OCI-LY1 (cell line): ENCODE data around the gene RUSF1.

Experiments used
- H2AFZ ChIP-seq: fragments of 200-600 bp; sonication (generic), shearing (Covaris generic); 2 replicates; pipeline ENCODE4 v1.6.0; 2014; ENCODE audit warnings: antibody characterized with exemption, mild to moderate bottlenecking, low read length
- H3F3A ChIP-seq: fragments of 200-600 bp; sonication (generic), shearing (Covaris generic); 2 replicates; pipeline ENCODE4 v1.6.0; 2014; ENCODE audit warnings: mild to moderate bottlenecking, antibody characterized with exemption, low read length, moderate library complexity; ENCODE audit not compliant: insufficient read depth
- H3K27ac ChIP-seq: fragments of 200-600 bp; sonication (generic); 2 replicates; pipeline ENCODE4 v1.5.1; 2014; ENCODE audit warnings: low read length, mixed run types, mild to moderate bottlenecking, low read depth; ENCODE audit not compliant: poor library complexity, severe bottlenecking
- H3K27me3 ChIP-seq: fragments of 200-600 bp; sonication (generic); 2 replicates; pipeline ENCODE4 v1.6.0; 2014; ENCODE audit warnings: antibody characterized with exemption, mild to moderate bottlenecking, low read length, moderate library complexity; ENCODE audit not compliant: insufficient read depth
- H3K36me3 ChIP-seq: fragments of 200-600 bp; sonication (generic); 2 replicates; pipeline ENCODE4 v1.6.1; 2014; ENCODE audit warnings: mild to moderate bottlenecking, antibody characterized with exemption, low read length, moderate library complexity, mixed read lengths; ENCODE audit not compliant: insufficient read depth
- H3K4me1 ChIP-seq: fragments of 200-600 bp; sonication (generic); 2 replicates; pipeline ENCODE4 v1.5.1; 2014; ENCODE audit warnings: mild to moderate bottlenecking, low read length, moderate library complexity; ENCODE audit not compliant: insufficient read depth, severe bottlenecking
- H3K4me2 ChIP-seq: fragments of 200-600 bp; sonication (generic), shearing (Covaris generic); 2 replicates; pipeline ENCODE4 v1.6.1; 2014; ENCODE audit warnings: low read length
- H3K4me3 ChIP-seq: fragments of 200-600 bp; sonication (generic); 2 replicates; pipeline ENCODE4 v1.5.1; 2014; ENCODE audit warnings: low read length, low read depth, mild to moderate bottlenecking, mixed read lengths; ENCODE audit not compliant: poor library complexity, severe bottlenecking
- H3K79me2 ChIP-seq: fragments of 200-600 bp; shearing (Covaris generic); 2 replicates; pipeline ENCODE4 v1.6.1; 2016; ENCODE audit warnings: mixed run types, low read length, mixed read lengths; ENCODE audit not compliant: insufficient read depth
- H3K9ac ChIP-seq: fragments of 200-600 bp; sonication (generic), shearing (Covaris generic); 2 replicates; pipeline ENCODE4 v1.6.1; 2014; ENCODE audit warnings: mild to moderate bottlenecking, low read length, mixed read lengths
- H3K9me2 ChIP-seq: fragments of 200-600 bp; sonication (generic), shearing (Covaris generic); 2 replicates; pipeline ENCODE4 v1.6.1; 2014; ENCODE audit warnings: low read depth, mild to moderate bottlenecking, low read length, mixed read lengths
- H3K9me3 ChIP-seq: fragments of 200-600 bp; shearing (Covaris generic); 2 replicates; pipeline ENCODE4 v1.6.1; 2014; ENCODE audit warnings: low read length, mixed read lengths
- H4K20me1 ChIP-seq: fragments of 200-600 bp; sonication (generic), shearing (Covaris generic); 2 replicates; pipeline ENCODE4 v1.6.0; 2016; ENCODE audit warnings: mild to moderate bottlenecking, low read length; ENCODE audit not compliant: insufficient read depth
- EZH2 ChIP-seq: fragments of 200-600 bp; sonication (generic), shearing (Covaris generic); IDR thresholded peaks from 2 replicates; pipeline ENCODE4 v1.8.0; 2017; ENCODE audit warnings: borderline replicate concordance, mixed run types, mild to moderate bottlenecking, antibody characterized with exemption, low read length, moderate library complexity, mixed read lengths
- TF ChIP-seq, protein P1 (sequence below): fragments of 200-600 bp; sonication (generic), shearing (Covaris generic); IDR thresholded peaks from 2 replicates; pipeline ENCODE4 v1.5.1; 2017; ENCODE audit warnings: mild to moderate bottlenecking, antibody characterized with exemption, low read length, moderate library complexity, mixed read lengths

The RUSF1 gene

DNA sequence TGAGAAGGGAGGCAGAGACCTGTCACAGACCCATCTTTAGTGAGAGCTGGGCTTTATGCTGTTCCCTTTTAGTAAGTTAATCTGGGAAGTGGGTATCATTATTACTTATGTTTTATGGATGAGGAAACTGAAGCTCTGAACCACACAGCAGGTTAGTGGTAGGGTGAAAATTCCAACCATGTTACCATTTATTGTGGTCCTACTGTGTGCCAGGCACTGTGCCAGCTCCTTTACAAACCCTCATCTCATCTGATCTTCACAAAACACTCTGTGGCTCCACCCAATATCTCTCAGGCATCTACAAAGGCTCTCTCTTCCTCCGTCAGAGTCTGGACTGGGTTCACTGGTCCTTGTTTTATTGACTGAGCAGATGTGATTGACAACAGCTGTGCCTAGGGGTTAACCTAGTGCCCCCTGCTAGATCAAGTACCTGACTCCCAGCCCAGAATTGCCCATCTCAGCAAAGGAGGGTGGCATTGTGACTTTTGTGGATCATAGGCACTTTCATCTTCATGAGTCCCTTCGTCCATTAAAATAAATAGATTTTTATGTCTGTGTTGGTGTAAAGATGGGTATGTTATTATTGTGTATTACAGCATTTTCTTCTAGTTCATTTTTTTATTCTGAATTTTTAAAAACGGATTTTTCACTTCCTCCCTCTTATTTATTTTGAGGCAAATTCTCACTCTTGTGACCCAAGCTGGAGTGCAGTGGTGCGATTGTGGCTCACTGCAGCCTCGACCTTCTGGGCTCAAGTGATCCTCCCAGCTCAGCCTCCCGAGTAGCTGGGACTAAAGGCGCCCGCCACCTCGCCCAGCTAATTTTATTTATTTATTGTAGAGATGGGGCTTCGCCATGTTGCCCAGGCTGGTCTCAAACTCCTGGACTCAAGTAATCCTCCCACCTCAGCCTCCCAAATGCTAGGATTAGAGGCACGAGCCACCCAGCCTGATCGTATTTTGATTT, 33.1 kb downstream of the RUSF1 start:
- TF ChIP-seq, protein P1, sequence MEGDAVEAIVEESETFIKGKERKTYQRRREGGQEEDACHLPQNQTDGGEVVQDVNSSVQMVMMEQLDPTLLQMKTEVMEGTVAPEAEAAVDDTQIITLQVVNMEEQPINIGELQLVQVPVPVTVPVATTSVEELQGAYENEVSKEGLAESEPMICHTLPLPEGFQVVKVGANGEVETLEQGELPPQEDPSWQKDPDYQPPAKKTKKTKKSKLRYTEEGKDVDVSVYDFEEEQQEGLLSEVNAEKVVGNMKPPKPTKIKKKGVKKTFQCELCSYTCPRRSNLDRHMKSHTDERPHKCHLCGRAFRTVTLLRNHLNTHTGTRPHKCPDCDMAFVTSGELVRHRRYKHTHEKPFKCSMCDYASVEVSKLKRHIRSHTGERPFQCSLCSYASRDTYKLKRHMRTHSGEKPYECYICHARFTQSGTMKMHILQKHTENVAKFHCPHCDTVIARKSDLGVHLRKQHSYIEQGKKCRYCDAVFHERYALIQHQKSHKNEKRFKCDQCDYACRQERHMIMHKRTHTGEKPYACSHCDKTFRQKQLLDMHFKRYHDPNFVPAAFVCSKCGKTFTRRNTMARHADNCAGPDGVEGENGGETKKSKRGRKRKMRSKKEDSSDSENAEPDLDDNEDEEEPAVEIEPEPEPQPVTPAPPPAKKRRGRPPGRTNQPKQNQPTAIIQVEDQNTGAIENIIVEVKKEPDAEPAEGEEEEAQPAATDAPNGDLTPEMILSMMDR, result no peak
- TF ChIP-seq EZH2, result no peak
- Histone ChIP-seq H3K4me3 (no peak overlapping the region), H3F3A (no peaks in the 10 kb centered on the region)

GRCh38 chr16:31474173-31474714, 33.9 kb downstream of the RUSF1 start:
- H4K20me1 ChIP-seq, result no peaks in the 10 kb centered on the region
- H3K4me1 ChIP-seq, result peaks cover 6% of the 10 kb centered on the region
- H3K36me3 ChIP-seq, result no peaks in the 10 kb centered on the region
- H2AFZ ChIP-seq, result no peak overlapping the region
- H3K27ac ChIP-seq, result no peak overlapping the region
- TF ChIP-seq, protein P1, result no peak
- no peak for TF ChIP-seq EZH2
- no peaks in the 10 kb centered on the region for H3K9me2 ChIP-seq
- H3K4me2 ChIP-seq, result no peak overlapping the region
- H3K4me3 ChIP-seq, result no peak overlapping the region
- H3F3A ChIP-seq, result no peaks in the 10 kb centered on the region
- H3K9ac ChIP-seq, result no peak overlapping the region
- H3K9me3 ChIP-seq, result no peaks in the 10 kb centered on the region
- peaks cover 4% of the 10 kb centered on the region; the same call in 1 of the 2 replicates for H3K27me3 ChIP-seq
- no peaks in the 10 kb centered on the region for H3K79me2 ChIP-seq

More for the DNA sequence above, 33.1 kb downstream of the RUSF1 start:
- Histone ChIP-seq H3K79me2 (no peaks in the 10 kb centered on the region), H2AFZ (no peak overlapping the region), H4K20me1 (no peaks in the 10 kb centered on the region), H3K9me3 (no peaks in the 10 kb centered on the region), H3K36me3 (no peaks in the 10 kb centered on the region), H3K27me3 (peaks cover 4% of the 10 kb centered on the region; the same call in 1 of the 2 replicates), H3K4me2 (no peak overlapping the region), H3K9me2 (no peaks in the 10 kb centered on the region), H3K4me1 (peaks cover 6% of the 10 kb centered on the region), H3K9ac (no peak overlapping the region), H3K27ac (no peak overlapping the region)

DNA sequence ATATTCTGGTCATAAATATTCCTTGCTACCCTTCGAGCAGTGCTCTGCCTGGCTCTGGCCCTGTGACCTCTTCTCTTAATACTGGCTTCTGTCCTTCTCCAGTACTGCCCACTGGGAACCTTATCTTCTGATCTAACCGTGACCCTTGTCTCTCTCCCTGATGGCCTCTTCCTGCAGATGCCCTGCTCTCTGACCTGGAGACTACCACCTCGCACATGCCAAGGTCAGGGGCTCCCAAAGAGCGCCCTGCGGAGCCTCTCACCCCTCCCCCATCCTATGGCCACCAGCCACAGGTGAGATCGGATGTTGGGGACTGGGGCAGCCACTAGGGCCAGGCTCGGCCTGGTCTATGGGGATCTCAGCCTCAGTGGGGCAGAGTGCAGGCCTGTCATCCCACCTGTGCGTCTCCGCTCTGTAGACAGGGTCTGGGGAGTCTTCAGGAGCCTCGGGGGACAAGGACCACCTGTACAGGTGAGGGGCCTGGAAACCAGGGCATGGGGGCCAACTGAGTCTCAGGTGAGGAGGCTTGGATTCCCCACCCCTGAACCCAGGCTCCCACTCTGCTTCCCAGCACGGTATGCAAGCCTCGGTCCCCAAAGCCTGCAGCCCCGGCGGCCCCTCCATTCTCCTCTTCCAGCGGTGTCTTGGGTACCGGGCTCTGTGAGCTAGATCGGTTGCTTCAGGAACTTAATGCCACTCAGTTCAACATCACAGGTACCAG, 34.8 kb downstream of the RUSF1 start:
- Histone ChIP-seq H4K20me1 (no peaks in the 10 kb centered on the region), H3K36me3 (no peaks in the 10 kb centered on the region), H3F3A (no peaks in the 10 kb centered on the region), H2AFZ (no peak overlapping the region), H3K4me2 (no peak overlapping the region), H3K9ac (no peak overlapping the region), H3K27ac (no peak overlapping the region), H3K9me3 (no peaks in the 10 kb centered on the region), H3K9me2 (no peaks in the 10 kb centered on the region), H3K79me2 (no peaks in the 10 kb centered on the region), H3K4me3 (no peak overlapping the region), H3K27me3 (peaks cover 4% of the 10 kb centered on the region; the same call in 1 of the 2 replicates), H3K4me1 (peaks cover 6% of the 10 kb centered on the region)
- TF ChIP-seq, protein P1, result no peak
- no peak for TF ChIP-seq EZH2
